ENCODE data around the gene ANKRD28. TPM values are rescaled to one million over a fixed set of nuclear protein-coding genes. Genes with fewer than 3 reads are reported as not detected.

The ANKRD28 gene
- total and polyA plus RNA-seq, 2 of the 4 experiments (the other 2 are of a cell fraction) = 52.6 to 211 TPM

DNA sequence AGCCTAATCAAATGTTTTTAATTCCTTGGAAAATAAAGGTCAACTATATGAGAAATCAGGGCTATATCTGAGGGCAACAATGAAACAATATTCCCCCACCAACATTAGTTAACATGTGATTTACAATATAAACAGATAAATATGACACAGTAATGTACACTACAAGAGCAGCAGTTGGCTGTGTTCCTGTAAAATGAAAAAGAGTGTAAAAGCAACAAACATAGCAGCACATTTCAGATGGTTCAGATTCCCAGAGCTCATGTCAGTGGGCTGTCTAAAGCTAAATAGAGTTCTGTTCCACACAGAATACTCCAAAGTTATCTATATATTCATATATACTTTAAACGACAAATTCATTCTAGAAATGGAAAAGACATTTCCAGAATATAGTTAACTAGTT, 42.6 kb downstream of the ANKRD28 start:
- no peak overlapping the region for H2BK5ac ChIP-seq (ENCODE audit: low read depth, low read length, poor library complexity, severe bottlenecking)
- ATAC-seq (ENCODE audit: low read depth) (no peak; the same call in 1 of the 2 replicates), DNase-seq (peak; percentile 33)
- TF ChIP-seq MAFK (IDR thresholded peaks at IDR 0.05; ENCODE audit: low read depth, low read length) = no peak
- TF ChIP-seq FOS (IDR thresholded peaks at IDR 0.05; ENCODE audit: low read depth, low read length) = no peak
- TF ChIP-seq RFX5 (IDR thresholded peaks at IDR 0.05; ENCODE audit: low read depth, low read length) = no peak
- TF ChIP-seq MAZ (IDR thresholded peaks at IDR 0.05; ENCODE audit: borderline replicate concordance, low read depth, low read length) = no peak
- TF ChIP-seq NFE2L2 (IDR thresholded peaks at IDR 0.05; ENCODE audit: low read depth, low read length) = no peak
- TF ChIP-seq SMC3 (IDR thresholded peaks at IDR 0.05; ENCODE audit: low read depth, low read length) = no peak
- no peak for TF ChIP-seq CEBPB (IDR thresholded peaks at IDR 0.05; ENCODE audit: low read depth, low read length)
- TF ChIP-seq, protein P1, sequence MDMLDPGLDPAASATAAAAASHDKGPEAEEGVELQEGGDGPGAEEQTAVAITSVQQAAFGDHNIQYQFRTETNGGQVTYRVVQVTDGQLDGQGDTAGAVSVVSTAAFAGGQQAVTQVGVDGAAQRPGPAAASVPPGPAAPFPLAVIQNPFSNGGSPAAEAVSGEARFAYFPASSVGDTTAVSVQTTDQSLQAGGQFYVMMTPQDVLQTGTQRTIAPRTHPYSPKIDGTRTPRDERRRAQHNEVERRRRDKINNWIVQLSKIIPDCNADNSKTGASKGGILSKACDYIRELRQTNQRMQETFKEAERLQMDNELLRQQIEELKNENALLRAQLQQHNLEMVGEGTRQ (IDR thresholded peaks at IDR 0.05; ENCODE audit: low read depth, low read length) = no peak
- peaks cover 13% of the 10 kb centered on the region for H3K4me1 ChIP-seq (ENCODE audit: control insufficient read depth, insufficient read depth, low read length)
- dilution Hi-C loops (cut with HindIII; ENCODE audit: low sequenced_read_pairs, unreplicated experiment) = no loop called here
- in situ Hi-C loops (cut with MboI; ENCODE audit: low sequenced_read_pairs) = no loop called here
- no peak overlapping the region for H3K23ac ChIP-seq (ENCODE audit: low read depth, low read length)
- no peak overlapping the region for H3K18ac ChIP-seq (ENCODE audit: low read depth, low read length)
- H3K36me3 ChIP-seq (ENCODE audit: control insufficient read depth, insufficient read depth, low read length) = peaks cover 15% of the 10 kb centered on the region
- H3K79me1 ChIP-seq (ENCODE audit: low read depth in 1 of 2, low read length in 2 of 2) = peaks cover 35 to 69% of the 10 kb centered on the region in 2 experiments
- no peak overlapping the region for H2BK120ac ChIP-seq (ENCODE audit: low read depth, low read length)
- H3K4me2 ChIP-seq (ENCODE audit: low read depth, low read length) = no peak overlapping the region; the same call in 1 of the 2 replicates
- no peak overlapping the region for H3K4ac ChIP-seq (ENCODE audit: low read depth, low read length)
- H3K9ac ChIP-seq (ENCODE audit: low read depth, low read length) = no peak overlapping the region
- no peaks in the 10 kb centered on the region for H3K9me3 ChIP-seq (ENCODE audit: control insufficient read depth, insufficient read depth, low read length)
- CTCF ChIA-PET = no interaction called here
- no peak overlapping the region for H4K91ac ChIP-seq (ENCODE audit: insufficient read depth, low read depth, low read length)
- peaks cover 3% of the 10 kb centered on the region; the same call in 1 of the 2 replicates for H4K20me1 ChIP-seq (ENCODE audit: insufficient read depth, low read length)
- no peak overlapping the region for H4K8ac ChIP-seq (ENCODE audit: low read depth in 2 of 2, low read length in 2 of 2)
- no peak overlapping the region for H2AK5ac ChIP-seq (ENCODE audit: low read depth, low read length)
- intact Hi-C loops (cut with micrococcal nuclease) = no loop called here
- no peak overlapping the region for H3K27ac ChIP-seq (ENCODE audit: insufficient read depth, low read length)
- no peak overlapping the region for H2AK9ac ChIP-seq (replicated peaks; ENCODE audit: low read depth, low read length, poor library complexity)
- no peak overlapping the region for H3K56ac ChIP-seq (ENCODE audit: extremely low read depth, insufficient read depth, low read length)
- H4K5ac ChIP-seq (ENCODE audit: low read depth, low read length) = no peak overlapping the region
- H2AFZ ChIP-seq (replicated peaks; ENCODE audit: low read length, poor library complexity) = no peak overlapping the region
- no peak overlapping the region for H2BK20ac ChIP-seq (ENCODE audit: low read depth, low read length)
- no CpG with 5 or more reads among the region's 1 CpG for WGBS, 2 experiments (ENCODE audit: extremely low coverage in 2 of 2, insufficient read length in 1 of 2)
- H3K4me3 ChIP-seq (ENCODE audit: insufficient read depth, low read depth, low read length) = no peak overlapping the region
- no peak overlapping the region for H3K14ac ChIP-seq (replicated peaks; ENCODE audit: low read depth, low read length)
- no peaks in the 10 kb centered on the region for H3K27me3 ChIP-seq (ENCODE audit: control insufficient read depth, insufficient read depth, low read length)
- BruUV-seq (replicated peaks) = no TSS peak
- POLR2A ChIA-PET (ENCODE audit: unreplicated experiment) = no interaction called here
- no peak overlapping the region for H2BK15ac ChIP-seq (ENCODE audit: low read depth, low read length)
- peaks cover 13% of the 10 kb centered on the region for H3K9me1 ChIP-seq (ENCODE audit: insufficient read depth, low read length)

All from IMR-90 (cell line).